HepG2 (cell line): ENCODE data around the gene RSL1D1. TPM values are rescaled to one million over a fixed set of nuclear protein-coding genes. Genes with fewer than 3 reads are reported as not detected.
A peak's percentile ranks its signal among the peaks of the same experiment; 100 is the strongest.

Experiments
- AHR ChIP-seq: IDR thresholded peaks from 2 replicates; pipeline ENCODE4 v1.6.1; 2018; ENCODE audit warnings: missing genetic modification reagents, missing compliant biosample characterization
- BHLHE40 ChIP-seq: IDR thresholded peaks from 2 replicates; pipeline ENCODE4 v1.6.1; 2011; ENCODE audit warnings: low read length, improper control_type of control experiment
- CREB1 ChIP-seq, 2 experiments: fragments of 450-650 bp in 1 of 2; IDR thresholded peaks; 2 replicates each; pipeline ENCODE4 v1.6.1; 2016 to 2017; ENCODE audit warnings: control low read depth in 1 of 2, mild to moderate bottlenecking in 1 of 2, missing compliant biosample characterization in 1 of 2, missing genetic modification characterization in 1 of 2
- DPF2 ChIP-seq: sonication (generic); formaldehyde crosslinking; IDR thresholded peaks from 2 replicates; pipeline ENCODE4 v1.4.0; 2020; ENCODE audit warnings: mild to moderate bottlenecking, low read depth, missing genetic modification reagents, borderline replicate concordance
- HHEX ChIP-seq: IDR thresholded peaks from 2 replicates; pipeline ENCODE4 v1.6.1; 2016; ENCODE audit warnings: control low read depth
- MAFF ChIP-seq: IDR thresholded peaks from 2 replicates; pipeline ENCODE4 v1.6.1; 2011; ENCODE audit warnings: low read depth, low read length, improper control_type of control experiment
- PRDM15 ChIP-seq: sonication (generic); formaldehyde crosslinking; IDR thresholded peaks from 2 replicates; pipeline ENCODE4 v1.4.0; 2020; ENCODE audit warnings: missing genetic modification reagents
- RFX1 ChIP-seq: fragments of 450-650 bp; IDR thresholded peaks from 2 replicates; pipeline ENCODE4 v1.6.1; 2017
- SOX6 ChIP-seq, 2 experiments: fragments of 450-650 bp in 1 of 2; sonication (generic) in 1 of 2; formaldehyde crosslinking in 1 of 2; IDR thresholded peaks; 2 replicates each; pipeline versions ENCODE4 v1.4.0 to v1.6.1; 2017 to 2020; ENCODE audit warnings: antibody characterized with exemption in 1 of 2, mild to moderate bottlenecking in 1 of 2, missing genetic modification reagents in 1 of 2
- ZBTB14 ChIP-seq: sonication (generic); formaldehyde crosslinking; IDR thresholded peaks from 2 replicates; pipeline ENCODE4 v1.4.0; 2020; ENCODE audit warnings: missing genetic modification reagents
- ZC3H13 ChIP-seq: sonication (generic); formaldehyde crosslinking; IDR thresholded peaks from 2 replicates; pipeline ENCODE4 v1.8.1; 2023; ENCODE audit warnings: mild to moderate bottlenecking, missing genetic modification reagents, moderate library complexity
- ZGPAT ChIP-seq: IDR thresholded peaks from 2 replicates; pipeline ENCODE4 v1.6.1; 2016; ENCODE audit warnings: mild to moderate bottlenecking
- ZNF263 ChIP-seq: sonication (generic); formaldehyde crosslinking; IDR thresholded peaks from 2 replicates; pipeline ENCODE4 v1.4.0; 2020; ENCODE audit warnings: missing genetic modification reagents
- ZNF274 ChIP-seq: sonication (generic); formaldehyde crosslinking; IDR thresholded peaks from 2 replicates; pipeline ENCODE4 v1.5.1; 2020; ENCODE audit warnings: mild to moderate bottlenecking, missing genetic modification reagents
- ZNF512 ChIP-seq: sonication (generic); formaldehyde crosslinking; IDR thresholded peaks from 2 replicates; pipeline ENCODE4 v1.4.0; 2020; ENCODE audit warnings: mild to moderate bottlenecking, missing genetic modification reagents
- ZNF639 ChIP-seq: conservative IDR thresholded peaks from 2 replicates; pipeline ENCODE4 v1.6.1; 2018; ENCODE audit warnings: missing genetic modification reagents
- ZSCAN20 ChIP-seq: sonication (generic); formaldehyde crosslinking; IDR thresholded peaks from 2 replicates; pipeline ENCODE4 v1.4.0; 2020; ENCODE audit warnings: missing genetic modification reagents, mild to moderate bottlenecking, borderline replicate concordance
- polyA plus RNA-seq, 8 experiments: library from polyadenylated mRNA; depleted of rRNA in 3 of 8; stranded (reverse) in 7 of 8; unstranded in 1 of 8; fragments of >200 nt; fragmentation: Illumina TruSeq in 4 of 8; extraction: Trizol in 4 of 8; gene quantifications; 2 replicates each; pipeline versions ENCODE4 v1.2.1 to v1.2.3, GENCODE V29; 2011 to 2016; ENCODE audit warnings: low read depth in 4 of 8, missing spikeins in 1 of 8, mixed read lengths in 1 of 8; ENCODE audit not compliant: insufficient read depth in 1 of 8
- total RNA-seq, 5 experiments: library from RNA; depleted of rRNA; stranded (reverse); fragments of >200 nt; fragmentation: Illumina TruSeq; extraction: Trizol; gene quantifications; 2 replicates each; pipeline ENCODE4 v1.2.3, GENCODE V29; 2016; ENCODE audit warnings: low read depth in 1 of 5

The RSL1D1 gene
- total and polyA plus RNA-seq, 2 of the 13 experiments (the other 11 are each of a cell fraction or from before 2014, with no cell fraction given): 187 to 343 TPM

- TF ChIP-seq ZNF639 (CRISPR knock-in tag): no peak
- 0 out of 2 replicates have a peak, but pooled peaks have one; percentile 59 for TF ChIP-seq ZSCAN20
- 0 out of 2 replicates have a peak, but pooled peaks have one; percentile 46 for TF ChIP-seq CREB1 (IDR thresholded peaks at IDR 0.05)
- peak; percentile 53; the same call in 1 of the 2 replicates for TF ChIP-seq CREB1 (CRISPR knock-in tag; IDR thresholded peaks at IDR 0.05)
- TF ChIP-seq PRDM15 (CRISPR knock-in tag): no peak
- TF ChIP-seq ZC3H13 (CRISPR knock-in tag): peak; percentile 38; the same call in 1 of the 2 replicates
- no peak for TF ChIP-seq RFX1
- TF ChIP-seq BHLHE40: no peak
- TF ChIP-seq AHR (CRISPR knock-in tag): no peak
- TF ChIP-seq ZNF274 (CRISPR knock-in tag): no peak
- TF ChIP-seq SOX6 (IDR thresholded peaks at IDR 0.05): no peak
- peak; percentile 81 for TF ChIP-seq SOX6 (CRISPR knock-in tag; IDR thresholded peaks at IDR 0.05)
- peak; percentile 23; the same call in 1 of the 2 replicates for TF ChIP-seq MAFF
- no peak for TF ChIP-seq HHEX (CRISPR knock-in tag)
- TF ChIP-seq ZNF263 (CRISPR knock-in tag): peak; percentile 28; the same call in 1 of the 2 replicates
- TF ChIP-seq ZBTB14 (CRISPR knock-in tag): no peak
- TF ChIP-seq ZGPAT (CRISPR knock-in tag): peak; percentile 79
- TF ChIP-seq DPF2: 0 out of 2 replicates have a peak, but pooled peaks have one; percentile 53
- TF ChIP-seq ZNF512 (CRISPR knock-in tag): no peak
Observed at GRCh38 chr16:11869353-11870228, 18.2 kb upstream of the RSL1D1 start (continued).
